GM18499 (cell line): ENCODE data around the gene LINGO1.

ENCODE experiments used
- ATAC-seq: cut with Tn5 transposase; IDR thresholded peaks from one replicate; pipeline ENCODE4 v1.9.1; 2021; ENCODE audit warnings: moderate number of reproducible peaks; ENCODE audit not compliant: insufficient read depth, unreplicated experiment

LINGO1 gene

DNA sequence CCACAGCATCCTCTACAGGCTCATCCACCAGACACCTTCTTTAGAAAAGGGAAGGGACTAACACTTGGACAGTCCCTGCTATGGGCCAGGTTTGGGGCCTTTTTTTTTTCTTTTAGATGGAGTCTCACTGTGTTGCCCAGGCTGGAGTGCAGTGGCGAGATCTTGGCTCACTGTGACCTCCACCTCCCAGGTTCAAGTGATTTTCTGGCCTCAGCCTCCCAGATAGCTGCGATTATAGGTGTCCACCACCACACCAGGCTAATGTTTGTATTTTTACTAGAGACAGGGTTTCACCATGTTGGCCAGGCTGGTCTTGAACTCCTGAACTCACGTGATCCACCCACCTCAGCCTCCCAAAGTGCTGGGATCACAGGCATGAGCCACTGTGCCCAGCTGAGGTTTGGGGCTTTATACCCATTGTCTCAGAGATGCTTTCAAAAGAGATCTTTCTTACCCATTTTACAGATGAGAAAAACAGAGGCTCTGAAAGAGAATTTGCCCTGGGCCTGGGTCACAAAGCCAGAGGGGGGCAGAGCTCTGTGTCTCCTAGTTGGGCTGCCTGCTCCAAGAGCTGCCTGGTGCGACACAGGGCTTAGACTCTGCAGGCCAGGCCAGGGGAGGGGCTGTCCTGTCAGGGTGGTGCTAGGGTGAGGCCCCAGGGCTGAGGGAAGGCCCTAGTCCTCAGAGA lies 11.6 kb downstream of the LINGO1 start:
- no peak for ATAC-seq

GRCh38 chr15:77620297-77620696 lies 12.4 kb downstream of the LINGO1 start:
- no peak for ATAC-seq

- no peak for ATAC-seq
Measured at GRCh38 chr15:77619883-77620282, 12.8 kb downstream of the LINGO1 start.

GRCh38 chr15:77617476-77618230 lies 15.1 kb downstream of the LINGO1 start:
- no peak for ATAC-seq

- no peak for ATAC-seq
Measured at GRCh38 chr15:77616072-77616471, 16.6 kb downstream of the LINGO1 start.

DNA sequence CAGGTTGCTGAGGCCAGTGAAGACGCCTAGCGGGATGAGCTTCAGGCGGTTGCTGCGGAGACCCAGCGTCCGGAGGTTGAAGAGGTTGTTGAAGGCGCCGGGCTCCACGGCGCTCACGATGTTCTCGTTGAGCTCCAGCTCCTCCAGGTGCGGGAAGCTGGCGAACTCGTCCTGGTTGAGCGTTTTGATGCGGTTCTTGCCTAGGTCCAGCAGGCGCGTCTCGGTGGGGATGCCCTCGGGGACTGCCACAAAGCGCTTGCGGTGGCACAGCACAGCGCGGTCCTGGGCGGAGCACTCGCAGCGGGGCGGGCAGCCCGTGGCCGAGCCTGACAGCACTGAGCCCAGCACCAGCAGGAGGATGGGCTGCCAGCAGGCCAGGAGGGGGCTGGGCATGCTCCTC lies 17.2 kb downstream of the LINGO1 start:
- ATAC-seq = no peak

- ATAC-seq = no peak
Measured at GRCh38 chr15:77614251-77614806, 18.4 kb downstream of the LINGO1 start.

- ATAC-seq = no peak
Measured at GRCh38 chr15:77613814-77614213, 18.9 kb downstream of the LINGO1 start.

- ATAC-seq = no peak
Measured at GRCh38 chr15:77612958-77613601, 19.6 kb downstream of the LINGO1 start.

GRCh38 chr15:77611767-77612166 lies 20.9 kb downstream of the LINGO1 start:
- no peak for ATAC-seq

- no peak for ATAC-seq
Measured at GRCh38 chr15:77610731-77611130, 22.0 kb downstream of the LINGO1 start.

DNA sequence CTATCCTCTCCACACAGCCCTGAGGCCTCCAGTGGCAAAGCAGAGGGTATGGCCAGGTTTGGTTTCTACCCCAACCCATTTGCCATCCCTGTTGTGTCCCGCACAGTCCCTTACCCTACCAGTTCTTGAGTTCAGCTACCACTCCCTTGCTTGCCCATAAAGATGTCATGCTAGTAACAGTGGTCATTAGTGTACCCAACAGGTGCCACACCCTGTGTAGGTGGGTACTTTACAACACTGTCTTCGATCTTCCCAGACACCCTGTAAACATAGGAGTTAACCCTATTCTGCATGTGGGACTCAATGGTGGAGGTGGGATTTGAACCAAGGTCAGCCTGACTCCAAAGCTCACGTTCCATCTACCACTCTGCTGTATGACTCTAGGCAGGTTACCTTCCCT lies 23.2 kb downstream of the LINGO1 start:
- no peak for ATAC-seq

GRCh38 chr15:77608774-77609173 lies 23.9 kb downstream of the LINGO1 start:
- no peak for ATAC-seq

GRCh38 chr15:77607894-77608261 lies 24.8 kb downstream of the LINGO1 start:
- no peak for ATAC-seq

GRCh38 chr15:77607111-77607893 lies 25.4 kb downstream of the LINGO1 start:
- ATAC-seq = no peak

DNA sequence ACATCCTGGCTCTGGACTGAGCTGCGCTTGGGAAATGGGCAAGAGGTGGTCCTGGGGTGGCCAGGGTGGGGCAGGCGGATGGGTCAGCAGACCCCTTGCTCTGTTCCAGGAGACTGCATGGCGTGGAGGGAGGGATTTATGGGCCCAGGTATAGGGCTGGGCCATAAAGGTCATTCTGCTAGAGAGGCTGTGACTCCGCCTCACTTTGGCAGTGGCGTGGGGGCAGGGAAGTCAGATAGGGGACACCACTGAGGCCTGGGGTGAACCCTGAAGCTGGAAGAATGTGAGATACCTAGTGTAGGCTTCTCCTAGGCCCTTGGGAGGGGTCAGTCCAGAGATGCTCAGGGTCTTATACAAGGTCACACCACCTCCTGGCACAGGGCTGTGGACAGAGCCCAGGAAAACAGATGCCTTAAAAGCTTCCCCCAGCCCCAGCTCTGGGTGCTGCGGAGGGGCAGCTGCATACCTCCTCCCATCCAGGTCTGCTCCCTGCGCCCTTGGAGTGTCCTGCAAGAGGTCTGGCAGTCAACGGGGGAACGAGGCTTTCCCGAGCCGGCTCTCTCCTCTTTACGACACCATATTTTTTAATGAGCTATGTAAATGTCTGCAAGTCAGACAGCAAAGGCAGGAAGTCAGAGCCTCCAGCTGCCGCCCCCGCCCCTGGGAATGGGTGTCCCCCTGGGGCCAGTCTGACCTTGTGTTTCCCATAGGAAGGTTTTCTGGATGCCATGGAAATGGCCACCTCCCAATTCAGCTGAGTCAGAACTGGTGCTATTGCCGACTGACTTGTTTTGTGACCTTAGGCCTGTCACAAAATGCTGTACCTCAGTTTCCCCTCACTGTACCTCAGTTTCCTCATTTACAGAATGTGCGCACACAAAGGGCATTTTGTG lies 26.3 kb downstream of the LINGO1 start:
- no peak for ATAC-seq

- no peak for ATAC-seq
Measured at GRCh38 chr15:77605547-77605946, 27.2 kb downstream of the LINGO1 start.

DNA sequence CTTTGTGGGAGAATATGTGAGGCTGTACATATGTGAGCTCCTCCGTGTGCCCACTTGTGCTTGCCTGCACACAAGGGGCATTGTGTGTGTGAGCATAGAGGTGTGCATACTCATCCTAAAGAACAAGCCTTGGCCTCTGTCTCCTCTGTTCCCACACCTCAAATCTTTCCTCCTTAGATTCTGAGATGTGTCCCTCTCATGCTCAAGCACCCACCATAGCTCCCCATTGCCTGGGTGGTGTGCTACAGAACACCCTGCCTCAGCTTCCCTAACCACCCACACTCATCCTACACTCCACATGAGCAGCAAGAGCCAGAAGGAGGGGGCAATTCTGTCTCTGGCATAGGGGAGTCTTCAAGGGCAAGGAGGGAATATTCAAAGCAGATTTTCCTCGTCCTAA lies 27.7 kb downstream of the LINGO1 start:
- no peak for ATAC-seq

GRCh38 chr15:77603611-77604336 lies 28.9 kb downstream of the LINGO1 start:
- no peak for ATAC-seq
